ENCODE results near the gene MYPN.
A peak's percentile ranks its signal among the peaks of the same experiment; 100 is the strongest.
"Not testable (repeated sequence)": the region's sequence is repeated elsewhere in the genome, so short reads cannot be mapped to it uniquely, and the experiment has no call there.

The MYPN gene

DNA sequence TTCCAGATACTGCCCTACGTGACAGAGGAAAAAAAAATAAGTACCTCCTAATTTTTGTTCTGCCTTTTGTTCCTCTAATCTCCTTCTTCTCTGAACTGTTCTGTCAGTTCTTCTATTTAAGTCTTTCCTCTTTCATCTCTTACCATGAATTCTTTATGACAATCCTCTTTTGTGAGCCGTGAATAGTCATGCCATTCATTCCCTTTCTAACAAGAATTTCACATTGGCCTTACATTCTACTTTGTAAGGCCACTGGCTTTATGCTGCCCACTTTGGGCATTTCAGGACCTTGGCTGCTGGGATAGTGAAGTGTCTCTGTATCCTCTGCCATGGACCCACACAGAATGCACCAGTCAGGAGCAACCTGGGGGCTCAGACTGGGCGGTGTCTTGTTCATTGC, 69.7 kb downstream of the MYPN start:
- DNase-seq, result no peak

DNA sequence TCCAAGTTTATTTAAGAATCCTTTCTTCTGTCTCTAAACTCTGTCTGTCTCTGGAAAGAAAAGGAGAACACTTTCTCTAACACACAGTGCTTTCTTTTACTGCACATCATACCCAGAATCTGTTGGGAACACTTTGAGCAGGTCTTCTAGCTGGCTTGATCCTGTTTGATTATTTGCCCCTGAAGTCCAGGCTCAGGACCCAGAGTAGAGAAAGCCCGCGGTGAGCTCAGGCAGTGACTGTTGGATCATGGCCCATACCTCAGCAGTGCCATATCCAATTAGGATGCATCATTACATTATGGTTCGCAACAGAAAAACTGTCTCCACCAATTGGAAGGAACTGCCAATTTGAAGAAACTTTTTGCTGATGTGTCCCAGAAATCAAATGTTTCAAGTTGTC, 71.2 kb downstream of the MYPN start:
- DNase-seq, result no peak

GRCh38 chr10:68184546-68184945, 75.3 kb downstream of the MYPN start:
- DNase-seq, result no peak

GRCh38 chr10:68185085-68185484, 75.8 kb downstream of the MYPN start:
- DNase-seq, result no peak

GRCh38 chr10:68188835-68189234, 79.5 kb downstream of the MYPN start:
- no peak for DNase-seq

DNA sequence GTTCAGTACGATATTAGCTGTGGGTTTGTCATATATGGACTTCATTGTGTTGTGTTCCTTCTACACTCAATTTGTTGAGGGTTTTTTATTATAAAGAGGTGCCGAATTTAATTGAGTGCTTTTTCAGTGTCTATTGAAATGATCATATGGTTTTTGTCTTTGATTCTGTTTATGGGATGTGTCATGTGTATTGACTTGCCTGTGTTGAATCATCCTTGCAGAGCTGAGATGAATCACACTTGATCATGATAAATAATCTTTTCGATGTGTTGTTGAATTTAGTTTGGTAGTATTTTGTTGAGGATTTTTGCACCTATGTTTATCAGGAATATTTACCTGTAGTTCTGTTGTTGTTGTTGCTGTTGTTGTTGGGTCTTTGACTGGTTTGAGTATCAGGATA, 82.8 kb downstream of the MYPN start:
- no peak for DNase-seq

GRCh38 chr10:68194290-68194689, 85.0 kb downstream of the MYPN start:
- no peak for DNase-seq

DNA sequence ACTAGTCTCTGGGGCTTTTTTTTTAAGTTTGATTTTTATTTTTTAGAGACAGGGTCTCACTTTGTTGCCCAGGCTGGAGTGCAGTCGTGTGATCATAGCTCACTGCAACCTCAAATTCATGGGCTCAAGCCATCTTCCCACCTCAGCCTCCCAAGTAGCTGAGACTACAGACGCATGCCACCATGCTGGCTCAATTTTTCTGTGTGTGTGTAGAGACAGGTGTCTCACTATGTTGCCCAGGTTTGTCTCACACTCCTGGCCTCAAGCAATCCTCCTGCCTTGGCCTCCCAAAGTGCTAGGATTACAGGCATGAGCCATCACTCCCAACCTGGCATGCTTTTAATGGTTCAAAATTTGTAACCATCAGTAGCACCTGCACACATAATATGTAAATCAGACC, 86.5 kb downstream of the MYPN start:
- not testable (repeated sequence) for DNase-seq

GRCh38 chr10:68196701-68197100, 87.4 kb downstream of the MYPN start:
- DNase-seq, result no peak

- no peak for DNase-seq
These were observed 93.7 kb downstream of the MYPN start for GRCh38 chr10:68202960-68203353.

DNA sequence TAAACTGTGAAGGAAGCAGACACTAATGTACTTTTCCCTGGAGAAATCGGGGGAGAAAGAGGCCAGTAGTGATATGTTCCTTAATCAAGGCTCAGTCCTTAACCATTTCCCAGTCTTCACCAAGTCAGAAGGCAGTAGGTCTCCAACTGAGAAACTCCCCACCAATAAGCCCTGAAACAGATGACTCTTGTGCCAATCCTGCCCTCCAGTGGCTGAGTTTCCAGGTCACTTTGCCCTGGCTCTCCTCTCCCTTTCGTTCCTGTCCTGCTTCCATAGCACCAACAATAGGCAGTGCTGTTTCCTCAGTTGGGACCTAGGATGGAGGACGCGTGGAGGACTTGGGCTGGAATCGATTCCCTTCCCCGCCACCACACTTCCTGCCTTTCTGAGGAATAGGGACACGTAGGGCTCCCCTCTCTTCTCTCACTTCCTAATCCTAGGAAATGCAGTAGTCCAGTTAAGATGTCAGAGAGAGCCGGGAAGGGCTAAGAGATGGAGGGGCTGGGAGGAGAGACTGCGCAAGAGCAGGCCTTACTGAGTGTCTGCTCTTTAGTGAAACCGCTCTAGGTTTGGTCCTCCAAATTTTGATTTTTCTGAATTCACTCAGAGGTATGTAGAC, 99.2 kb downstream of the MYPN start:
- DNase-seq, result no peak

- no peak for DNase-seq
These were observed 102.4 kb downstream of the MYPN start for GRCh38 chr10:68211669-68212068.

GRCh38 chr10:68212721-68213352, 103.5 kb downstream of the MYPN start:
- no peak for DNase-seq

- DNase-seq, result no peak
These were observed 109.5 kb downstream of the MYPN start for GRCh38 chr10:68218786-68219185.

DNA sequence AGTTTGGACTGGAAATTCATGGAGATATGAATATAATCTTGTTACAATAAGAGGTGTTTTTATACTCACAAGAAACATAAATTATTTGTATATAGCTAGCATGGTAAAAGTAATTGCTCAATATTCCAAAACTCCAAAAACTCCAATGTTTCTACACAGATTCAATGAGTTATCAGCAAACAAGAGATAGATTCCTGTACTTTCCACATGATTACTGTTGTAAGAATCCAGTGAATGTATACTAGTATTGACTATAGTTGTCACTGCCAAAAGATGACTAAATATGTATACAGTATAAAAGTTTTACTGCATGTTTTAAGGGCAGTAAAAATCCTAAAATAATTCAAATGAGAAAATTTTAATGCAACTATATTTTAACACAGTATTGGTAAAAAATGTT, 111.9 kb downstream of the MYPN start:
- no peak for DNase-seq

DNA sequence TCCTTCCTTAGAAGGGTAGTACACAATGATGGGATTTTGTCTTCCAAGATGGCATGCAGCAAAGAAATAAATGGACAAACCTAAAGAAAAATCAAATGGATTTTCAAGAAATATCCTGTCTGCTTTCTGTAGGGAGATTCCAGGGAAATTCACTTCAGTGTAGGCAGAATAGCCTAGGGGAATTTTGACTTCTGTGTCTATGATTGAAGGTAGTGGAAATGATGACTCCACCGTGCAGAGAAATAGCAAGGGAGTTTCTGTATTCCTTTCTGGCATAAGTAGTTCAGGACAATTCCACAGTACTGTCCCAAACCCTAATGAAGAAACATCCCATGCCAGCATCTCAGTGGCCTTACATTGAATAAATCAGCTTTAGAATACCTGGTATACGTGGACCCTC, 113.1 kb downstream of the MYPN start:
- no peak for DNase-seq

- no peak for DNase-seq
These were observed 114.4 kb downstream of the MYPN start for GRCh38 chr10:68223535-68224165.

- no peak for DNase-seq
These were observed 115.5 kb downstream of the MYPN start for GRCh38 chr10:68224810-68225209.

- no peak for DNase-seq
These were observed 121.0 kb downstream of the MYPN start for GRCh38 chr10:68230268-68230667.

- DNase-seq, result peak; percentile 21
These were observed 122.0 kb downstream of the MYPN start for GRCh38 chr10:68231106-68231816.

DNA sequence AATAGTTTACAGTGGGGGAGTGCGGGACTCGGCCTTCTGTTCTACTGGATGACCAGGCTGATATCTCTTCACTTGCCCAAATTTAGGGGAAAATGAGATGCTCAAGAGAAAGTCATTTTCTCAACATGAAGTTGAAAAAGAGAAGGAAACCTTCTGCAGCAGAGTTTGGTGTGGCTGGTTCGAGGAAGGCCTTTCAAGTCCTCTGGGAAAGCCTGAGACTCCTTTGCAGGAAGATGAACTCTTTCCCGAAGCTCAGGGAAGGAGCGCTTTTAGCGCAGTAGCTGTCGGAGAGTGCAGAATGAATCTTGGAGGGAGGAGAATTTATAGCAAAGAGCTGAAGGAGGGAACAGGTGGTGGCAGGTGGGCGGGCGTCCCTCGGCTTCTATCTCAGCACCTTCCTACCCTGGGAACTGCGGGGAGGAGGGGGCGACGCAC, 122.5 kb downstream of the MYPN start, which contains the start of gene ATOH7:
Gene ATOH7 (minus strand): TSS at position 297 of the 435 bp plus-strand sequence. CDS start 436 bp downstream, outside the sequence.
- no peak for DNase-seq

DNA sequence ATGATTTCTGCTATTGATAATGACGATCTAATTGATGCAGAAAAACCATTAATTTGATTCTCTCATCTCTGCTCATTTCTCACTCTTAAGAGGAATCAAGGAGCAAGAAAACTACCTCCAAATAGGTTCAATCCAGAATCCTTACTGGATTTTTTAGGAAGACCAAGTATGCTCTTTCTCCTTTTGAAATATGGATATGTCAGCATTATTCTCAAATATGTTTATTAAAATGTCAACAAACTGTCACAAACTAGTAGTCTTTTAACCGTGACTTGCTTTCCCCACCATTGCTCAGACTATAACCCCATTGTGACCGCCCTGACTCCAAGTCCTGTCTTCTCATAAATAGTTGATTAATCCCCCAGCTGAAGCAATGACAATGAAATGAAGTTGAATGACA, 123.8 kb downstream of the MYPN start:
- no peak for DNase-seq

GRCh38 chr10:68235111-68235510, 125.8 kb downstream of the MYPN start:
- no peak for DNase-seq

GRCh38 chr10:68235581-68235980, 126.3 kb downstream of the MYPN start:
- DNase-seq, result no peak
